ENCODE measurements around the gene FAM117B. TPM values are rescaled to one million over a fixed set of nuclear protein-coding genes. Genes with fewer than 3 reads are reported as not detected.

FAM117B gene
- total and polyA plus RNA-seq, 4 donors = 0.65 to 3.4 (median 2.4) TPM

DNA sequence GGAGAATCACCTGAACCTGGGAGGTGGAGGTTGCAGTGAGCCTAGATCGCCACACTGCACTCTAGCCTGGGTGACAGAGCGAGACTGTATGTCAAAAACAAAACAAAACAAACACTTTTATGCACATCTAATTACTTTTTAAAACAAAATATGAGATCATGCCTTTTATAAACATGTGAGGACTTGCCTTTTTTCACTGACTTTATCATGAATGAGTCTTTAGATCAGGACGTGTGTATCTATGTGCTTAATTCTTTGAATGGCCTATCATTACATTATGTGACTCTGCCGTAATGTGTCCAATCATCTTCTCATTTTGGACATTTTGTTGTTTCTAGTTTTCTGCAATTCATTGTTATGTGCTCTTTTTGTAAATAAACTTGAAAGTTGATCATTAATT is 58.7 kb downstream of the FAM117B start:
- H3K9me3 ChIP-seq (ENCODE audit: control insufficient read depth in 4 of 4, low read length in 3 of 4) = no peaks in the 10 kb centered on the region
- TF ChIP-seq FOXA2 (IDR thresholded peaks at IDR 0.05) (no peak), HNF4A (conservative IDR thresholded peaks at IDR 0.05) (no peak), TAF1 (conservative IDR thresholded peaks at IDR 0.05) (no peak), SP1 (IDR thresholded peaks at IDR 0.05) (no peak), HNF4G (IDR thresholded peaks at IDR 0.05) (no peak), RXRA (IDR thresholded peaks at IDR 0.05) (no peak), YY1 (IDR thresholded peaks at IDR 0.05) (no peak), NR2F2 (IDR thresholded peaks at IDR 0.05) (no peak), EGR1 (IDR thresholded peaks at IDR 0.05; ENCODE audit: low read depth in 2 of 2) (no peak), RAD21 (IDR thresholded peaks at IDR 0.05) (no peak), FOXA1 (IDR thresholded peaks at IDR 0.05) (no peak), JUND (IDR thresholded peaks at IDR 0.05) (no peak), GABPA (IDR thresholded peaks at IDR 0.05 in 1 of 2, conservative IDR thresholded peaks at IDR 0.05 in 1 of 2) (no peak)
- TF ChIP-seq, protein P1, sequence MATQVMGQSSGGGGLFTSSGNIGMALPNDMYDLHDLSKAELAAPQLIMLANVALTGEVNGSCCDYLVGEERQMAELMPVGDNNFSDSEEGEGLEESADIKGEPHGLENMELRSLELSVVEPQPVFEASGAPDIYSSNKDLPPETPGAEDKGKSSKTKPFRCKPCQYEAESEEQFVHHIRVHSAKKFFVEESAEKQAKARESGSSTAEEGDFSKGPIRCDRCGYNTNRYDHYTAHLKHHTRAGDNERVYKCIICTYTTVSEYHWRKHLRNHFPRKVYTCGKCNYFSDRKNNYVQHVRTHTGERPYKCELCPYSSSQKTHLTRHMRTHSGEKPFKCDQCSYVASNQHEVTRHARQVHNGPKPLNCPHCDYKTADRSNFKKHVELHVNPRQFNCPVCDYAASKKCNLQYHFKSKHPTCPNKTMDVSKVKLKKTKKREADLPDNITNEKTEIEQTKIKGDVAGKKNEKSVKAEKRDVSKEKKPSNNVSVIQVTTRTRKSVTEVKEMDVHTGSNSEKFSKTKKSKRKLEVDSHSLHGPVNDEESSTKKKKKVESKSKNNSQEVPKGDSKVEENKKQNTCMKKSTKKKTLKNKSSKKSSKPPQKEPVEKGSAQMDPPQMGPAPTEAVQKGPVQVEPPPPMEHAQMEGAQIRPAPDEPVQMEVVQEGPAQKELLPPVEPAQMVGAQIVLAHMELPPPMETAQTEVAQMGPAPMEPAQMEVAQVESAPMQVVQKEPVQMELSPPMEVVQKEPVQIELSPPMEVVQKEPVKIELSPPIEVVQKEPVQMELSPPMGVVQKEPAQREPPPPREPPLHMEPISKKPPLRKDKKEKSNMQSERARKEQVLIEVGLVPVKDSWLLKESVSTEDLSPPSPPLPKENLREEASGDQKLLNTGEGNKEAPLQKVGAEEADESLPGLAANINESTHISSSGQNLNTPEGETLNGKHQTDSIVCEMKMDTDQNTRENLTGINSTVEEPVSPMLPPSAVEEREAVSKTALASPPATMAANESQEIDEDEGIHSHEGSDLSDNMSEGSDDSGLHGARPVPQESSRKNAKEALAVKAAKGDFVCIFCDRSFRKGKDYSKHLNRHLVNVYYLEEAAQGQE (IDR thresholded peaks at IDR 0.05) = no peak
- TF ChIP-seq, protein P2, sequence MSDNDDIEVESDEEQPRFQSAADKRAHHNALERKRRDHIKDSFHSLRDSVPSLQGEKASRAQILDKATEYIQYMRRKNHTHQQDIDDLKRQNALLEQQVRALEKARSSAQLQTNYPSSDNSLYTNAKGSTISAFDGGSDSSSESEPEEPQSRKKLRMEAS (IDR thresholded peaks at IDR 0.05) = no peak
- TF ChIP-seq, protein P3, sequence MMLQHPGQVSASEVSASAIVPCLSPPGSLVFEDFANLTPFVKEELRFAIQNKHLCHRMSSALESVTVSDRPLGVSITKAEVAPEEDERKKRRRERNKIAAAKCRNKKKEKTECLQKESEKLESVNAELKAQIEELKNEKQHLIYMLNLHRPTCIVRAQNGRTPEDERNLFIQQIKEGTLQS (IDR thresholded peaks at IDR 0.05) = no peak
- TF ChIP-seq, protein P4, sequence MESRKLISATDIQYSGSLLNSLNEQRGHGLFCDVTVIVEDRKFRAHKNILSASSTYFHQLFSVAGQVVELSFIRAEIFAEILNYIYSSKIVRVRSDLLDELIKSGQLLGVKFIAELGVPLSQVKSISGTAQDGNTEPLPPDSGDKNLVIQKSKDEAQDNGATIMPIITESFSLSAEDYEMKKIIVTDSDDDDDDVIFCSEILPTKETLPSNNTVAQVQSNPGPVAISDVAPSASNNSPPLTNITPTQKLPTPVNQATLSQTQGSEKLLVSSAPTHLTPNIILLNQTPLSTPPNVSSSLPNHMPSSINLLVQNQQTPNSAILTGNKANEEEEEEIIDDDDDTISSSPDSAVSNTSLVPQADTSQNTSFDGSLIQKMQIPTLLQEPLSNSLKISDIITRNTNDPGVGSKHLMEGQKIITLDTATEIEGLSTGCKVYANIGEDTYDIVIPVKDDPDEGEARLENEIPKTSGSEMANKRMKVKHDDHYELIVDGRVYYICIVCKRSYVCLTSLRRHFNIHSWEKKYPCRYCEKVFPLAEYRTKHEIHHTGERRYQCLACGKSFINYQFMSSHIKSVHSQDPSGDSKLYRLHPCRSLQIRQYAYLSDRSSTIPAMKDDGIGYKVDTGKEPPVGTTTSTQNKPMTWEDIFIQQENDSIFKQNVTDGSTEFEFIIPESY (IDR thresholded peaks at IDR 0.05) = no peak
- TF ChIP-seq, protein P5, sequence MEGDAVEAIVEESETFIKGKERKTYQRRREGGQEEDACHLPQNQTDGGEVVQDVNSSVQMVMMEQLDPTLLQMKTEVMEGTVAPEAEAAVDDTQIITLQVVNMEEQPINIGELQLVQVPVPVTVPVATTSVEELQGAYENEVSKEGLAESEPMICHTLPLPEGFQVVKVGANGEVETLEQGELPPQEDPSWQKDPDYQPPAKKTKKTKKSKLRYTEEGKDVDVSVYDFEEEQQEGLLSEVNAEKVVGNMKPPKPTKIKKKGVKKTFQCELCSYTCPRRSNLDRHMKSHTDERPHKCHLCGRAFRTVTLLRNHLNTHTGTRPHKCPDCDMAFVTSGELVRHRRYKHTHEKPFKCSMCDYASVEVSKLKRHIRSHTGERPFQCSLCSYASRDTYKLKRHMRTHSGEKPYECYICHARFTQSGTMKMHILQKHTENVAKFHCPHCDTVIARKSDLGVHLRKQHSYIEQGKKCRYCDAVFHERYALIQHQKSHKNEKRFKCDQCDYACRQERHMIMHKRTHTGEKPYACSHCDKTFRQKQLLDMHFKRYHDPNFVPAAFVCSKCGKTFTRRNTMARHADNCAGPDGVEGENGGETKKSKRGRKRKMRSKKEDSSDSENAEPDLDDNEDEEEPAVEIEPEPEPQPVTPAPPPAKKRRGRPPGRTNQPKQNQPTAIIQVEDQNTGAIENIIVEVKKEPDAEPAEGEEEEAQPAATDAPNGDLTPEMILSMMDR (IDR thresholded peaks at IDR 0.05; ENCODE audit: low read depth, low read length, missing input control) = no peak
- DNase-seq (ENCODE audit: low spot score) = no peak
- 96% methylated on average over 4 of the region's 4 CpGs for WGBS
- no peaks in the 10 kb centered on the region for H3K36me3 ChIP-seq (ENCODE audit: control insufficient read depth in 4 of 4, insufficient read depth in 3 of 4, low read depth in 1 of 4, low read length in 3 of 4)
- H3K9ac ChIP-seq (ENCODE audit: low read depth in 1 of 2, low read length in 2 of 2) = no peak overlapping the region
- no peaks in the 10 kb centered on the region for H3K27me3 ChIP-seq (ENCODE audit: control insufficient read depth in 4 of 4, insufficient read depth in 4 of 4, low read length in 3 of 4)
- no peak overlapping the region for H3K4me3 ChIP-seq (ENCODE audit: low read depth in 1 of 3, low read length in 3 of 3)
- H3K4me1 ChIP-seq (ENCODE audit: control insufficient read depth in 4 of 4, insufficient read depth in 4 of 4, low read length in 3 of 4) = peaks cover 0 to 4% (median 2%) of the 10 kb centered on the region in 4 donors
- no peak overlapping the region for H3K27ac ChIP-seq (ENCODE audit: low read depth in 1 of 2, low read length in 2 of 2)
